Activated naive CD8-positive, alpha-beta T cell (primary cell): ENCODE results near the gene ALOX5.
"Not testable (repeated sequence)": the region's sequence is repeated elsewhere in the genome, so short reads cannot be mapped to it uniquely, and the experiment has no call there.

Source experiments
- H3K27ac Mint-ChIP-seq: one replicate; pipeline ENCODE4 v1.8.0; 2021; ENCODE audit warnings: mixed read lengths
- H3K27me3 Mint-ChIP-seq: one replicate; pipeline ENCODE4 v1.8.0; 2021; ENCODE audit warnings: mixed read lengths
- H3K36me3 Mint-ChIP-seq: one replicate; pipeline ENCODE4 v1.8.0; 2021; ENCODE audit warnings: mixed read lengths
- H3K4me1 Mint-ChIP-seq: one replicate; pipeline ENCODE4 v1.8.0; 2021; ENCODE audit warnings: low read depth, mixed read lengths
- H3K4me3 Mint-ChIP-seq: one replicate; pipeline ENCODE4 v1.8.0; 2021; ENCODE audit warnings: mild to moderate bottlenecking, mixed read lengths
- H3K9me3 Mint-ChIP-seq: one replicate; pipeline ENCODE4 v1.8.0; 2021; ENCODE audit warnings: low read depth, mixed read lengths

ALOX5 gene

GRCh38 chr10:45380903-45381620 lies 7.0 kb downstream of the ALOX5 start:
- Mint-ChIP-seq H3K27ac (no peak overlapping the region), H3K9me3 (no peaks in the 10 kb centered on the region), H3K4me3 (no peak overlapping the region), H3K27me3 (peaks cover 3% of the 10 kb centered on the region), H3K4me1 (peaks cover 2% of the 10 kb centered on the region), H3K36me3 (no peaks in the 10 kb centered on the region)

GRCh38 chr10:45382591-45382990 lies 8.6 kb downstream of the ALOX5 start:
- Mint-ChIP-seq H3K27me3 (peaks cover 1% of the 10 kb centered on the region), H3K27ac (no peak overlapping the region), H3K9me3 (no peaks in the 10 kb centered on the region), H3K4me3 (no peak overlapping the region), H3K36me3 (no peaks in the 10 kb centered on the region), H3K4me1 (no peaks in the 10 kb centered on the region)

- H3K9me3 Mint-ChIP-seq = no peaks in the 10 kb centered on the region
- H3K4me1 Mint-ChIP-seq = no peaks in the 10 kb centered on the region
- H3K27ac Mint-ChIP-seq = no peak overlapping the region
- H3K36me3 Mint-ChIP-seq = no peaks in the 10 kb centered on the region
- H3K27me3 Mint-ChIP-seq = no peaks in the 10 kb centered on the region
- no peak overlapping the region for H3K4me3 Mint-ChIP-seq
Observed at GRCh38 chr10:45383682-45384330, 9.8 kb downstream of the ALOX5 start.

- H3K27me3 Mint-ChIP-seq = no peaks in the 10 kb centered on the region
- H3K36me3 Mint-ChIP-seq = no peaks in the 10 kb centered on the region
- no peaks in the 10 kb centered on the region for H3K4me1 Mint-ChIP-seq
- H3K27ac Mint-ChIP-seq = no peak overlapping the region
- no peak overlapping the region for H3K4me3 Mint-ChIP-seq
- H3K9me3 Mint-ChIP-seq = no peaks in the 10 kb centered on the region
Observed at GRCh38 chr10:45386657-45387056, 12.6 kb downstream of the ALOX5 start.

GRCh38 chr10:45387096-45387893 lies 13.3 kb downstream of the ALOX5 start:
- Mint-ChIP-seq H3K4me1 (no peaks in the 10 kb centered on the region), H3K36me3 (no peaks in the 10 kb centered on the region), H3K27me3 (no peaks in the 10 kb centered on the region), H3K27ac (no peak overlapping the region), H3K4me3 (no peak overlapping the region), H3K9me3 (no peaks in the 10 kb centered on the region)

GRCh38 chr10:45389671-45390070 lies 15.7 kb downstream of the ALOX5 start:
- H3K4me1 Mint-ChIP-seq, H3K4me3 Mint-ChIP-seq, H3K27ac Mint-ChIP-seq, H3K9me3 Mint-ChIP-seq, H3K36me3 Mint-ChIP-seq, H3K27me3 Mint-ChIP-seq: not testable (repeated sequence)

- not testable (repeated sequence) for H3K36me3 Mint-ChIP-seq, H3K4me1 Mint-ChIP-seq, H3K27ac Mint-ChIP-seq, H3K27me3 Mint-ChIP-seq, H3K4me3 Mint-ChIP-seq
- peaks cover 11% of the 10 kb centered on the region for H3K9me3 Mint-ChIP-seq
Observed at GRCh38 chr10:45391636-45392035, 17.6 kb downstream of the ALOX5 start.

GRCh38 chr10:45395554-45395953 lies 21.5 kb downstream of the ALOX5 start:
- H3K27me3 Mint-ChIP-seq = no peaks in the 10 kb centered on the region
- H3K36me3 Mint-ChIP-seq = peaks cover 8% of the 10 kb centered on the region
- H3K4me1 Mint-ChIP-seq = no peaks in the 10 kb centered on the region
- peaks cover 12% of the 10 kb centered on the region for H3K9me3 Mint-ChIP-seq
- no peak overlapping the region for H3K27ac Mint-ChIP-seq
- no peak overlapping the region for H3K4me3 Mint-ChIP-seq

- Mint-ChIP-seq H3K9me3 (peaks cover 12% of the 10 kb centered on the region), H3K4me3 (no peak overlapping the region), H3K36me3 (peaks cover 8% of the 10 kb centered on the region), H3K4me1 (no peaks in the 10 kb centered on the region), H3K27ac (no peak overlapping the region), H3K27me3 (peaks cover 1% of the 10 kb centered on the region)
Observed at GRCh38 chr10:45398595-45398994, 24.6 kb downstream of the ALOX5 start.

GRCh38 chr10:45399113-45399512 lies 25.1 kb downstream of the ALOX5 start:
- peaks cover 8% of the 10 kb centered on the region for H3K36me3 Mint-ChIP-seq
- H3K27me3 Mint-ChIP-seq = peaks cover 1% of the 10 kb centered on the region
- H3K27ac Mint-ChIP-seq = no peak overlapping the region
- peaks cover 12% of the 10 kb centered on the region for H3K9me3 Mint-ChIP-seq
- H3K4me1 Mint-ChIP-seq = peaks cover 5% of the 10 kb centered on the region
- H3K4me3 Mint-ChIP-seq = no peak overlapping the region

- no peaks in the 10 kb centered on the region for H3K9me3 Mint-ChIP-seq
- H3K36me3 Mint-ChIP-seq = no peaks in the 10 kb centered on the region
- peaks cover 1% of the 10 kb centered on the region for H3K27me3 Mint-ChIP-seq
- H3K27ac Mint-ChIP-seq = no peak overlapping the region
- H3K4me1 Mint-ChIP-seq = peaks cover 8% of the 10 kb centered on the region
- H3K4me3 Mint-ChIP-seq = no peak overlapping the region
Observed at GRCh38 chr10:45403151-45403550, 29.1 kb downstream of the ALOX5 start.

GRCh38 chr10:45404087-45404769 lies 30.2 kb downstream of the ALOX5 start:
- Mint-ChIP-seq H3K27me3 (peaks cover 1% of the 10 kb centered on the region), H3K27ac (no peak overlapping the region), H3K4me1 (peaks cover 8% of the 10 kb centered on the region), H3K4me3 (no peak overlapping the region), H3K9me3 (no peaks in the 10 kb centered on the region), H3K36me3 (no peaks in the 10 kb centered on the region)

GRCh38 chr10:45404770-45405120 lies 30.7 kb downstream of the ALOX5 start:
- Mint-ChIP-seq H3K36me3 (no peaks in the 10 kb centered on the region), H3K4me3 (no peak overlapping the region), H3K27me3 (peaks cover 2% of the 10 kb centered on the region), H3K4me1 (peaks cover 8% of the 10 kb centered on the region), H3K9me3 (no peaks in the 10 kb centered on the region), H3K27ac (no peak overlapping the region)

- H3K4me1 Mint-ChIP-seq = peaks cover 10% of the 10 kb centered on the region
Observed at GRCh38 chr10:45407542-45407941, 33.5 kb downstream of the ALOX5 start.

More at GRCh38 chr10:45407542-45407941, 33.5 kb downstream of the ALOX5 start:
- no peak overlapping the region for H3K4me3 Mint-ChIP-seq
- H3K9me3 Mint-ChIP-seq = no peaks in the 10 kb centered on the region
- H3K27me3 Mint-ChIP-seq = peaks cover 1% of the 10 kb centered on the region
- no peak overlapping the region for H3K27ac Mint-ChIP-seq
- H3K36me3 Mint-ChIP-seq = no peaks in the 10 kb centered on the region
